GM18858 (cell line): ENCODE results near the gene TANGO2.

Experiments used
- ATAC-seq: cut with Tn5 transposase; IDR thresholded peaks from one replicate; pipeline ENCODE4 v1.9.1; 2021; ENCODE audit not compliant: unreplicated experiment

The TANGO2 gene

DNA sequence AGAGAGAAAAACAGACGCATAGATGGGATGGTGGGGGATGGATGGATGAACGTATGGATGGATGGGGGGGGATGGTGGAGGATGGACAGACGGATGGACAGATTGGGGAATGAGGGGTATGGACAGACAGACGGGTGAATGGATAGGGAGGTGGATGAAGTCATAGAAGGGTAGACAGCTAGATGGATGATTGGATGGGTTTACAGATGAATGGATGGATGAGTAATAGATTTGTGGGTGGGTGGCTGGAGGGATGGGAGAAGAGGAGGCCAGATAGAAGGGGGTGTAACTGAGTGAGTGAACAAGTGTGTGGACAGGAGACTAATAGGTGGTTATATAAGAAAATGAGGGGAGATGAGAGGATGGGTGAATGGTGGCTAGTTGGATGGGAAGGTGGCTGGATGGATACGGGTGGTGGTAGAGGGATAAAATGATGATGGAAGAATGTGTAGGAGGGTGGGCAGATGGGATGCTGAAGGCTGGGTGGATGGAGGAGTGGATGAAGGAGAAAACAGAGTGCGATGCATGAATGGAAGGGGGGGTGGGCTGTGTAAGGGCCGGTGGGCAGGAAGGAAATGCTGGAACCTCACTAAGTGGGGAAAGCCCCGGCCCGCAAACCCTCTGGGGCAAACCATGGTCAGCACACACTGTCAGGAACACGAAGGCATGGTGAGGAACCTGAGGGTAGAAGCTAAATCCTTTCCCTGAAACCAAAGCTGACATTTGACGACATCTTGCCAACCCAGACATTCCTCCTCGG is 25.9 kb upstream of the TANGO2 start:
- ATAC-seq = no peak

DNA sequence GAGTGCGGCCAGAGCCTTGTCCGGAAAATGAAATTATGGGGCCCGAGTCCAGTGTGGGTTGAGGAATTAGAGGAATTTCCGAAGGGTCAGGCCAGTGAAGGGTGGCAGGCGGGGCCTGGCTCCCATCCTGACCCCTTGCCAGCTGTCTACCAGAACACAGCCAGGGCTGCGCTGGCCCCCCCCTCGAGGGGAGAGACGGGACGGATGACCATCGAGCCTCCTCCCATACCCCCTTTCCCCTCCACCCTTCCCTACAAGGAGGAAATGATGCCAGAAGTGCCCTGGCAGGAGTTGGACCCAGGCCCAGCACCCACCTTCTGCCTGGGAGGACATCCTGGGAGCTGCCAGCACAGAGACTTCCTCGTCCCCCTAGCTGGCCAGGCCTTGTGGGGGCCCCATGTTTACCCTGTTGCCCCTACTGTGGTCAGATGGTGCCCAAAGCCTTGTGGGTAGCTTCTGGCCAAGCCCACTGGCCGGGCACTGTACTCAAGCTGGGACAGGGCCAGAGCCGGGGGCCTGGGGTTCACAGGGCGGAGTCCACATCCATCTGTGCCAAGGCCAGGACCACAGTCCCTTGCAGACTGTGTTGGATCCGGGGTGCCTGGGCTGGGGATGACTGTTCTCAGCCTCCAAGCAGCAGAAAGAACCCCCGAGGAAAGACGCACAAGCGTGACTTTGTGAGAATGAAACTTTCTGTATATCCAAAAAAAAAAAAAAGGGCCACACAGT is 25.1 kb upstream of the TANGO2 start:
- ATAC-seq = no peak

DNA sequence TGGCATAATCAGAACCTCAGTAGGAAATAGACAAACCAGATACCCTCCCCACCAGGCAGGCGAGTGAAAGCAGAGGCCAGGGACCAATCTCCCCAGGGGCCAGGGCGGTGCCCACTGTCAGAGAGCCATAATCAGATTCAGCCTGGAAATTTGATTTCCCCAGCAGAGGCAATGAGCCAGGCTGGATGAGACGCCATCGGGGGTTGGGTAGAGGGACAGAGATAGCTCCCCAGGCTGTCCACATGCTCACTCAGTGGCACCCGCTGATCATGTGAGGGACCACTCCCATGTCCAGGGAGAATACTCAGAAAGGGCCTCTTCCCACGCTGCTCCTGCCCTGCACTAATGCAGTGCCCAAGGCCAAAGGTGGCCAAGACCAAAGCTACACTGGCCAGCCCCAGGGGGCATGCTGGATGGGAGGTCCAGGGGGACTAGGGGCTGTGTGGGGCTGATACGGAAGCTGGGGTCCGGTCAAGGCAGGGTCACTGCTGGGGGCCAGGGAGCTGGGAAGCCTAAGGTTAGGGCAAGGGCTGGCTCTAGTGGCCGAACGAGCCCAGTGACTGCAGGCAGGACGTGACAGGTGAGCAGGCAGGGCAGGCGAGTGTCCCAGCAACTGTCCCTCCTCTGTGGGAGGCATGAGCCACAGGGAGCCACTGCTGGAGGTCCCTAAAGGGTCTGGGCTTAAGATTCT is 24.1 kb upstream of the TANGO2 start:
- no peak for ATAC-seq

DNA sequence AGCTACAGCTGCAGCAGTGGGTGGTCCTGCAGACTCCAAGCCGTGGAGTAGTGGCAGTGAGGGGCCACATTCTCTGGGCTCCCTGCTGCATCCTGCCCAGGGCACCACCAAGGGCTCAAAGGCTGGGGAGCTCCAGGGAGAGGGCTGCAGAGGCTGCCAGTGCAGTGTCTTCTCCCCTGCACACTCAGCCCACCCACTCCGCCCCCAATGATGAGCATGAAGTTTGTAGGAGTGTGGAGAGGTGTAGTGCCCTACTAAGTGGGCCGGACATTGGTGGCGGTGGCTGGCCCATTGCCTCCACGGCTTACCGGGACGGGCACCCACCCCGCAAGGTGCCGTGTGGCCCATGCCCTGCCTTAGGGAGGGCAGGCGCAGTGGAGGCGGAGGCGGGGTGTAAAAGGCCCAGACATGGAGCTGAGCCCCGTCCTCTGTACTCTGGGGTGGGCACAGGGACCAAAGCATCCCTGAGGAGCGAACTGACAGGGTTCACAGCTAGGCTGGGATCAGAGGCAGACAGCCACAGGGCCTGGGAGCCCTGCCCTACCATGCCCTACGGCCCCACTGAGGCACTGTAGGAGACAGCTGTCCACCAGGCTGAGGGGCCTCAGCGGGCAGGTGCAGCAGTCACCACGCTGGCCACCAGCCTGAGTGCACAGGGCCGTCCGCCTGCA is 23.2 kb upstream of the TANGO2 start:
- ATAC-seq = no peak

DNA sequence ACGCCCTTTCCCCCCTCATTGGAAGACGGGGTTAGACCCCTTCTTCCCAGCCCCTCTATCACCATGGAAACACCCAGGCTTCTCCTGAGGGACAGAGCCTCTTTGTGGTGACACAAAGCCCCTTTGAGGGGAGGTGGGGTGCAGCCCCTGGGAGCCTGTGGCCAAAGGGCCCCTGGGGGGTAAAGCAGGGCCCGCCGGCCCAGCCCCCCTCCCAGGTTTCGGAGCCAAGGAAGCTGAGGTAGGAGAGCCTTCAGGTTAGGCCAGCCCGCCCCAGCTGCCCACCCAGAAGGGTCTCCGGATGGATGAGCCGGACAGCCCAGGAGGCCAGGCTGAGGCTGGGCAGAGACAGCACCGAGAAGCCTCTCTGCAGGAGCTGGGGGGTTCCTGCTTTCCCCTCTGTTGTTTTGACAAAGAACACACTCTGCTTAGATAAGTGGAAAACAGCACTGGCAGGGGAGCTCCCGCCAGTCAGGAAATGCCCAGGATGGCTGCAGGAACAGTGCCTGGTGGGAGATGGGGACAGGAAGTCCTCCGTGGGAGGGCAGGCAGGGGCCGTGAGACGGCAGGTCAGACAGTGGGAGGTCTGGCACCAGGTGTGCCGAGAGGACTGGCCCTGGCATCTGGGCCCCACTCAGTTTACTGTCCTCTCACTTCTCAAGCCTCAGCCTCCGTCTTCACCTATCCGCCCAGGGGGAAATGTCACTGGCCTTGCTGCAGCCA is 22.5 kb upstream of the TANGO2 start:
- ATAC-seq = no peak

DNA sequence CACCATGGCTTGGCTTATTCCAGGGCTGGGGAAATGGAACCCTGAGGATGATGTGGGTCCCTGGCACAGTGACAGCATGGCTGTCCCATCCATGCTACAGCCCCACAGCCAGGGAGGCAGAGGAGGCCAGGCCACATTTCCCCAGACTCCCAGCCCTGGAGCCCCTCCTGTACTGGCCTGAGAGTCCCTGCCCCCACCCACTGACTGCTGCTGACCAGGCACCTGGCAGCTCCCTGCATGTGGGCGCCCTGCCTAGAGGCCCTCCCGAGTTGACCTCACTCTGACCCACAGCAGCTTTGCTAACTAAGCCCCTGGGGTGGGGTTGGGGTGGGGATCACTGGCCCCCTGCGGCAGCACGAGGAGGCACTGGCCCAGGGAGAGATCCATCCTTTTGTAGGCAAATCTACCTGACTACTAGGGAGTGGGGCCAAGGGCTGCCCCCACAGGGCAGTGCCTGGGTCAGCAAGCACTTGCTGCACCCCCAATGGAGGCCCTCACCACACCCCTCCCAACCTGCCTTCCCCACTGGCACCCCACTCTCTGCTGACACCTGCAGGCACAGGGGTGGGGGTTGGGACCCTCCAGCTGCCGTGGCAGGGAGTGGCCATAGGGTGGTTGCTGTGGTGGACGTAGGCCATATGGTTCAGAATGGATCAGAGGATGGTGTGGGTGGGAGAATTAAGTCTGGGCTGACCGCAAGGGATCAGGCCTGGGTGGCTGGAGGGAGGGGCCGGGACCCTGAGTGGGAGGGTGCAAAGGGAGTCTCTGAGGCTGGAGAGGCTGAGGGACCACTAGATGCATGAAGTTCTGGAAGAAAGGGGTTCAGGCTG is 21.7 kb upstream of the TANGO2 start:
- no peak for ATAC-seq

DNA sequence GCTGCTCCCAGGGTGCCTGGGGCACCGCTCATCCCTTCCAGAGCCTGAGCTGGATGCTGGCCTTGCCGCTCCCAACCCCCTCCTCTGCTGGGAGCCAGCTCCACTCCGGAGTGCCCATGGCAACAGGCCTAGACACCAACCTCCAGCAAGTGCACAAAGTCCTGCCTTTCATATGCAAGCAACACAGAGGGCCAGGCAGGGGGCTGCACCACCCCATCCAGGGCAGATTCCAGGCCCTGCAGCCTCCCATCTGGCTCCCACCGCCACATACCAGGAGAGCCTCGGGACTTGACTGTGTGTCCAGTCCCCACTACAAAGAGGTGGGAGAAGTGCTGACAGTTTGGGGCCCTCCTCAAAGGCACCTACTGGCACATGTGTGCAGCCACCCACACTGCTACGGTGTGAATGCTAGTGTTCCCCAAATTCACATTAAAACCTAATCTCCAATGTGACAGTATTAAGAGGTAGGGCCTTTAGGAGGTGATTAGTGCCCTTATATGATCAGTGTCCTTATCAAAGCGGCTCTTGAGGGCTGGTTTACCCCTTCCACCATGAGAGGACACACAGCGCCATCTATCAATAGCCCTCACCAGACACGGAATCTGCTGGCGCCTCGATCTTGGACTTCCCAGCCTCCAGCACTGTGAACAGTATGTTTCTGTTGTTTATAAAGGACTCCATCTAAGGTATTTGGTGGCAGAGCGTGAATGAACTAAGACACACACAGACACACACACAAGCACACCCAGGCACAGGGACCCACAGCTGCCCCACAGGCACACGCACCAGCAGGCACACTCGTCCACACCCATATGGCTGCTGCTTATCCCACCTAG is 20.4 kb upstream of the TANGO2 start:
- ATAC-seq = no peak

DNA sequence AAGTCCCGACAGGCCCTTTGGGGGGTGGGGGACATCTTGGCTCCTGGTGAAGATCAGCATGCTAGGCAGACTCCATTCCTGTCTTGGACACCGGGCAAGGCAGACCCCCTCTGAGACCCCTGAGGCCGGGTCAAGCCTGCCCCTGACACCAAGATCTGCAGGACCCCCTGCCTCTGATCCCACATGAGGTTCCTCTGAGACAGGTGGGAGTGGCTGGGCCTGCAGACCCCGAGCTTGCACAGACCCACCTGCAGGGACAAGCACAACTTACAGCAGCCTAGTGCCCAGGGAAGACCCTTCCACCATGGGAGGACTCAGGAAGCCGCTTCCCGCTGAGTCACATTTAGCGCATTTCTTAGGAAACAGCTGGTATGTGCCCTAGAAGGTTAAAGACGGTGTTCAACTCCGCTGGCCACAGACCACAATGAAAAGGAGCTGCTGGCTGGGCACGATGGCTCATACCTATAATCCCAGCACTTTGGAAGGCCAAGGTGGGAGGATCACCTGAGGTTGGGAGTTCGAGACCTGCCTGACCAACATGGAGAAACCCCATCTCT is 19.8 kb upstream of the TANGO2 start:
- ATAC-seq = no peak

DNA sequence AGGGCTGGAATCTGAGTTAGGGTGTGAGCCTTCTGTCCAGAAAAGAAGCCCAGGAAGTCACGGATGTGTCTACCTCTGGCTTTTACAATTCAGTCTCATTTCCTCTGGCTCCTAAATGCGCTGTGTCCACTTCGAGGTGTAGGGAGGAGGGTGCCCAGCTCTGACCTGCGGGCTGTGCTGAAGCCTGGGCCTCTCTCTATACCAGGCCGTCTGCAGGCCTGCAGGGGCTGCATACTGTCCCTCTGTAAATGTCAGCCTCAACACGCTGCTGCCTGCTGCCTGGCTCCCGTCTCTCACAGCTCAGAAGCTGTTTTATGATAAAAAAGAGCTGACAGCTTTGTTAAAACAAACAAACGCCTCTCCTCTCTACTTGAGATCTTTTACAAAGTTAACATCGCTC is 18.8 kb upstream of the TANGO2 start:
- ATAC-seq = no peak

DNA sequence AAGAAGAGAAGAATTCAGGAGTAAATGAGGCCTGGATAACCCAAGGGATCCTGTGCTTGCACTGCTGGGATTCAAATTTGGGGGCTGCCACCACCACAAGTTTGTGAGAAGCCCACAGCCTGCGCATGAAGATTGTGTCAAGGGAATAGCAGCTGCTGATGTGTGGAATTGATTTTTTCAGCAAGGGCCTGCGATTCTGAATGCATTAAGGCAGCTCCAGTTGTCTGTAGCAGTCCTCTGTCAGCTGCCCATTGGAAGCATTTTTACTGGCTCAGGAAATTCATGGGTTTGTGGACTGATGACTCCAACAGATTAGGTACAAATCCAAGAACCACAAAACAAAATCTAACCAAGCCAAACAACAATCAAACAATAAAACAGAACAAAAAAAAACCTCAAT is 18.3 kb upstream of the TANGO2 start:
- ATAC-seq = no peak

DNA sequence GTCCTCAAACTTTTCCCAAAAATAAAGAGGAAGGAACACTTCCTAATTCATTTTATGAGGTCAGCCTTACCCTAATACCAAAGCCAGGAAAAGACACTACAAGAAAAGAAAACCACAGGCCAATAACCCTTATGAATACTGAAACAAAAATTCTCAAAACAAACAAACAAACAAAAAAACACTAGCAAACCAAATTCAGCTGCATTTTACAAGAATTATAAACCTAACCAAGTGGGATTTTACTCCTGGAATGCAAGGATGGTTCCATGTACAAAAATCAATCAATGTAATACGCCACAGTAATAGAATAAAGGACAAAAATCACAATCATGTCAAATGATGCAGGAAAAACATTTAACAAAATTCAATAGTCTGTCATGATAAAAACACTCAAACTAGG is 17.6 kb upstream of the TANGO2 start:
- no peak for ATAC-seq

DNA sequence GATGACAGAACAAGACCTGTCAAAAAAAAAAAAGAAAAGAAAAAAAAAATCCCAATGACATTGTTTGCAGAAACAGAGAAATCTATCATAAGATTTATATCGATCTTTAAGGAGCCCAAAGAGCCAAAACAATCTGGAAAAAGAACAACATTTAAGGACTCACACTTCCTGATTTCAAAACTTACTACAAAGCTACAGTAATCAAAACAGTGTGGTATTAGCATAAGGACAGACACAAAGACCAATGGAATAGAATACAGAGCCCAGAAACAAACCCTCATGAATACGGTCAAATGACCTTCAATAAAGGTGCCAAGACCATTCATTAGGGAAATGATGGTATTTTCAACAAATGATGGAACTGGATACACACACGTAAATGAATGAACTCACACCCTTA is 16.4 kb upstream of the TANGO2 start:
- ATAC-seq = no peak

DNA sequence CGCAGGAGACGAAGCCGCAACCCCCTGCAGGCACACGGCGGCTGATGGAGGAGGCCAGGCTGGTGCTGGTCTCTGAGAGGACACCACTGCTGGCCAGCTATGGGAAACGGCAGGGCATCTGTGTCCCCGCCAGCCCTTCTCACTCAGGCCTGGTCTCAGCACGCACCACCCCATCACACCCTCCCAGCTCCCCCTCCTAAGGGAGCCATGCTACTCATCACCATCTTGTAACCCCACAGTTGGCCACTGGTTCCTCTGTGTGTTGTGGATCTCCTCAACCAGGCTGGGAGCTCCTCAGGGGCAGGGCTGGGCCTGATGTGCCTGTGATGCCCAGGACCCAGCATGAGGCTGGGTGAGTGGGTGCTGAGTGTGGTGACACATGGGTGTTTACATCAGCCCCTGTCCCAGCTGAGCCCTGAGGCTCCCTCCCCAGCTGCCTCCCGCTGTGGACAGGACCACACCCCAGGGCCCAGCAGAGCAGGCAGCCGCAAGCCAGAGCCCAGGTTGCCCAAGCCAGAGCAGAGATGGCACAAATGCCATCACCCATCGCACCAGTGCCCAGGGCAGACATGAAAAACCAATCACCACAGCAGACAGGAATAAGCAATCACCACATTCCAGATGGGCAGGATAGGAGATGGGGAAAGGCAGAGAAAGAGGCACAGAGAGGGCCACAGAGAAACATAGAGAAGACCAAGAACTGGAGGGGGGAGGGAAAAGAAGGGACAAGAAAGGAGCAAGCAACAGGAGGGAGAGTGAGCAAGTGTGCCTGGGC is 12.5 kb upstream of the TANGO2 start:
- ATAC-seq = no peak

DNA sequence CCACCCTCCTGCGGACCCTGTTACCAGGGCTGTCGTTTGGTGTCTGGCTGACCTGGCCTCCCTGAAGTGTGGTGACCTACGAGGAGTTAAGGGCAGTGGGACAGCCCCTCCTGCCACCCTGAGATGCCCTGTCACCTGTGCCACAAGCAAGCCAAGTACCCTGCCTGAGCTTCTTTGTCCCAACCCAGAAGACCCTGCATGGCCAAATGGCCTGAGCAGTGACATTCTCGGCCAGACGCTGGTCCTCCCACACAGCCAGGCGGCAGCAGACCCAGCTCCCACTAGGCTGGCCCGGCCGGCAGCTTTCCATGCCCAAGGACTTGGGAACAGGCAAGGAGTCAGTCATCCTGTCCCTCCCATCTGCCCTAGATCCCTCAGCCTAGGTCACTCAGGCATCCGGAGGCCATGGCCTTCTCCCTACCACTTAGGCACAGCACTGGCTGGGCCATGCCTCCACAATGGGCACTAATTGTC is 11.9 kb upstream of the TANGO2 start:
- no peak for ATAC-seq

DNA sequence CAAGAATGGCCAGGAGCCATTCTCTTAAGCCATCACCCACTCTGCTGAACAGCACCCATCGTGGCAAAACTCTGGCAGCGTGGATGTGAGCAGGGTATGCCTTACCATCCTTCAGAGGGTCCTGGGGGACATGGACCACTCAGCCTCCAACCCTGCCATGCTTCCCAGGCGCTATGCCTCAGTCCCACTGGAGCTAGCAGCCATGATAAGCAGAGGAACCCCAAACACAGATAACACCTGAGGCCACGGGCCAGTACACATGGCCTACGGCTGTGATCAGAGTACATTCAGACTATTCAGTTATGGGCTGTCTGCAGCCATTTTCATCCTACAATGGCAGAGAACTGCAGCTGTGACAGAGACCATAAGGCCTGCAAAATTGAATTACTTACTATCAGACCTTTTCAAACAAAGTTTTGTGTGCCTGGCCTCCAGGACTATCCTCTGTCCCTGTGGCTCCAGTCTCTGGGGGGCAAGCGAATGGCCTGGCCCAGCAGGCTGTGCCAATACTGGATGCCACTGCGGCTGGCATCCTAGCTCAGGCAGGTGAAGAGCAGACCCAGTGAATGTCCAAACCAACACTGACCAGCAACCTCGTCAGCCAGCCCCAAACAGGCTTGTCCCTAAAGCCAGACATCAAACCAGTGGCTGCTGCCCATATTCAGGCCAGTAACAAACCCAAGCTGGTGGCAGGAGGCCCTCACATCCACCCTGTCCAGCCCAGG is 11.2 kb upstream of the TANGO2 start:
- no peak for ATAC-seq

DNA sequence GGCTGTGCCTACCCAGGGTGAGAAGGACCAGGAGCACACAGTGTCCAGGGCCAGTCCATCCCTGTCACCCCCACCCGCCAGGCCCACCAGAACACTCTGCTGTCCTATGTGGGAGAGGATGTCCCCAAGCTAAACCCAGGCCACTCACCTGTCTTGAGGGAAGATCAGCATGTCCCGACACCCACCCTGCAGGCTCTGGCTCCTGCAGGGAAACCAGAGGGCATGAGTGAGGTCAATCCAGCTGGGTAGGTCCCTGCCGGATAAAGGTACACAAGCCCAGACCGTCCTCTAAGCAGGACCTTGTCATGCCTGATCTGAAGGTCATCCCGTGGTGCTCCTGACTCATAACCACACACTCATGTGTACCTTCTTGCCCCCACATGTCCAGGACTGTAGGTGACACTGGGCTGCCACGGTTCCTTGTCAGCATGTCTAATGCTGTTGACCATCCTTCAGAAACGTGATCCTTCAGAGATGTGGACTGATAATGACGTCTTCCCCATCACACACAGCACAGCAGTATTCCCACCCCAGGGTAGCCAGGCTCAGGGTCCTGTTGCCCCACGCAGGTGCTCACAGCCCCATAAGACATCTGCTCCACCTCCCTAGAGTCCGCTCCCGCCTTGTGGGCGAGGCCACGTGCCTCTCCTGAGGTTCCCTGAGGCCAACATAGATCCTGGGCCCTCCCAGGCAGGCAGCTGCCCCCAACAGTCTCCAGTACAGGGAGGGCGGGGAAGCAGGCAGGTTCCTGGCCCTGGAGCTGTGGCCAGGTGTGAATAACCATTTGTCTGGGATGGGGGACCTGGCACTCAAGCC is 10.4 kb upstream of the TANGO2 start:
- no peak for ATAC-seq
